NCI-H1417 treated with DMSO at 0.1 percent for 48 hours (cell line): ENCODE results near the gene CCDC69.

Experiments
- DNase-seq: peaks from one replicate; lab custom pipeline; 2025; lab: John Stamatoyannopoulos, UW

CCDC69 gene

DNA sequence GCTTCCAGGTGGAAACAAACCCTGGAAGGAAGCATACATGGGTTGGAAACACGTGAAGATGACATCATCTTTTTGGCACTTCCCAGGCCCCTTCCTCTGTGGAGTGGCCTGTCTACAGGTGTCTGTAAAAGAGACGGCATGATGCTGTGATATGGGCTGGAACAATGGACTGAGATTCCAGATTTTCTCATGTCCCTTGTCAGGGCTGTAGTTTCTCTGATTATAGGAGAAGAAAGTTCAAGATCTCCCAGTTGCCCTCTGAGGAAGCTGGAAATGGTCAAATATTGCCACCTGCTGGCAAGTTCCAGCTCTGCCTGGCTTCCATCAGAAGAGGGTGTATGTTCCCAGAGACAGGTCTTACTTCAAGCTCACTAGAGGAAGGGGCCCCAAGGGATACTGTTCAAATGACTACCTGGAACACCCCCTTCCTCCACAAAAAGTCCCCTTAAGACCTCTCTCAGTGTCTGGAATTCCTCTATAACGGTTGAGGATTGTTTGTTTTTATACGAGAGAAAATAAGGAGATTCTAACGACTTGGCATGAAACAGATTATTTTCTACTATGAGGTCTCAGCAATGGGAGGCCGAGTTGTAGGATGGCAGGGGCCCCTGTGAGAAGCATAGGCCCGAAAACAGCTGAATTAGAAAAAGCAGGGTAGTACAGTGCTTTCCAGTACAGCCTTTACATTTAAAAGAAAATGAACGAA lies 59.1 kb downstream of the CCDC69 start:
- no peak for DNase-seq

DNA sequence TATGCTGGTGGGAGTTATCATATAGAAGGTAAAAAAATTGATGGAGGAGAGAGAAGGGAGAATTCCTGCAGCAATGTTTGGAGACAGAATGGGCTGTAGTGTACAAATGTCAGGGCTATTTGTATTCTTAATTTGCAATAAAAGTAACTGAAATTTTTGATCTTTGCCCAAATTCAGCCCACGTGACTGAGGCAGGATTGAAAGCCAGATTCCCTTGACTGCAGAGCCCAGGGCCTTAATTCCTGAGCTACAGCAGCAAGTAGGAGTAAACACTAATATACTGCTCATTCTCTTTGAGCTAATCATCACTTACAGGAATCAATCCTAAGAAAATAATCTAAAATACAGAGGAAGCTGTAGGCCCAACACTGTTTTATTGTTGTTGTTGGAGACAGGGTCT lies 61.1 kb downstream of the CCDC69 start:
- DNase-seq: no peak

DNA sequence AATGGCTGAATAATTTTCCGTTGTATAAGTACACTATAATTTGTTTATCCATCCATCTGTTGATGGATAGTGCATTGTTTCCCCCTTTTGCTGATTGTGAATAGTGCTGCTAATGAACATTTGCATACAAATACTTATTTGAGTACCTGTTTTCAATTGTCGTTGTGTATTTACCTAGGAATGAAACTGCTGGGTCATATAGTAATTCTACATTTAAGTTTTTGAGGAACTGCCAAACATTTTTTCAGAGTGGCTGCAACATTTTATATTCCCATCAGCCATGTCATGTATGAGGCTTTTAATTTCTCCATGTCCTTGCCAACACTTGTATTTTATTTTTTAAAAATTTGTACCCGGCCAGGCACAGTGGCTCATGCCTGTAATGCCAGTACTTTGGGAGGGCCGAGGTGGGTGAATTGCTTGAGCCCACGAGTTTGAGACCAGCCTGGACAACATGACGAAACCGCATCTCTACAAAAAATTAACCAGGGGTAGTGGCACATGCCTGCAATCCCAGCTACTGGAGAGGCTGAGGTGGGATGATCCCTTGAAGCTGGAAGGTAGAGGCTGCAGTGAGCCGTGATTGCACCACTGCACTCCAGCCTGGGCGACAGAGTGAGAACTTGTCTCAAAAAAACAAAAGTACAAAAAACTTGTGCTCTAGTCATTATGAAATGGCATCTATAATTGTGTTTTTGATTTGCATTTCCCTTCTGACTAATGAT lies 64.1 kb downstream of the CCDC69 start:
- DNase-seq: no peak

DNA sequence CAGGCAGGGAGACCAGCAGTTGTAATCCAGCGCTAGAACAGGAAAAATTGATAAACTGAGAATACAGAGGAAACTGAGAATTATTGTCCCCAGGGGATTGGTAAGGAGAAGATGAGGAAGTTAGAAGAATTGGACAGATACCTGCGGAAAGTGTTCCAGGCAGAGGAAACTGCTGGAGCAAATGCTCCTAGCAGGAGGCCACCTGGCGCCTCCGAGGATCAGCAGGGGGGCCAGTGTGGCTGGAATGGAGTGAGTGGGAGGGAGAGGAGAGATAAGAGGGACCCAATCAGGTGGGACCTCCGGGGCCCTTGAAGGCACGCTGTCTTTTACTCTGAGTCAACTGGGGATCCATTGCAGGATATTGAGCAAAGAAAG lies 65.6 kb downstream of the CCDC69 start:
- DNase-seq: no peak

DNA sequence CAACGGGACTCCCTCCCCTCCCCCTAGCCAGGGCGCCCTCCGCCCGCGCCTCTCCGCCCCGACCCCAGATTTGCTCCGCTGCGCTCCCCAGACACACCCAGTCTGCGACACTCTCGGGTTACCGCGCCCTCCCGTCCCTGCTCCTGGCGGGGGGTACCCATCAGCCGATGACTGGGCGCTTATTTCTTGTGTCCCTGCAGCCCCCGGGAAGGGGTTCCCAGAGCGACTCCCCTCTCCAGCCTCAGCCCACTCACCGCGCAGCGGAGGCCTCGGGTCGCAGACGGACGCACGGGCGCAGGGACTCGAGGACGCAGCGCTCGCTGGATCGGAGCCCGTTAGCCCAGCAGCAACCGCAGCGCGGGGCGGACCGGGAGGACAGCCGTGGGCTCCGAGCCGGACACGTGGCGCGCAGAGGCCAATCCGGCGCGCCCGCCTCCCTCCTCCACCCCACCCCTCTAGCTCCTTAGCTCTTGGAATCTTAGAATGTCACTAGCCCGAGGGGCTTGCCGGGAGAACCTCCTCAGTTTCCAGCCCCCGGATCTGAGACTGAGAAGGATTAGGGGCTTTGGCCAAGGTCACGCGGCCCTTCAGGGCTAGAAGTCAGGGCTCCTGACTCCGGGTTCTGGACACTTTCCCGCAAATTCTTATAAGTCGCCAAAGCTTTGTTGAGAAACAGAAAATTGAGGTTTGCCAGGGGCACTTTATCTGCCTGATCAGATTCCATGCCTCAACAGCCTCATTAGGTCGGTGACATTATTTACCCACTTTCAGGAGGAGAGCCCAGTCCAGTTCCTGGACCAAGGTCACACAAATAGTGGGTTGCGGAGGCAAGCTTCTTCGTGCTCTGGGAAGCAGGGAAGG lies 66.2 kb downstream of the CCDC69 start, which contains the start of gene ANXA6:
TSS of gene ANXA6 (minus strand) at position 354 of the 861 bp plus-strand sequence. CDS start 9,878 bp downstream, outside the sequence.
- DNase-seq: no peak

DNA sequence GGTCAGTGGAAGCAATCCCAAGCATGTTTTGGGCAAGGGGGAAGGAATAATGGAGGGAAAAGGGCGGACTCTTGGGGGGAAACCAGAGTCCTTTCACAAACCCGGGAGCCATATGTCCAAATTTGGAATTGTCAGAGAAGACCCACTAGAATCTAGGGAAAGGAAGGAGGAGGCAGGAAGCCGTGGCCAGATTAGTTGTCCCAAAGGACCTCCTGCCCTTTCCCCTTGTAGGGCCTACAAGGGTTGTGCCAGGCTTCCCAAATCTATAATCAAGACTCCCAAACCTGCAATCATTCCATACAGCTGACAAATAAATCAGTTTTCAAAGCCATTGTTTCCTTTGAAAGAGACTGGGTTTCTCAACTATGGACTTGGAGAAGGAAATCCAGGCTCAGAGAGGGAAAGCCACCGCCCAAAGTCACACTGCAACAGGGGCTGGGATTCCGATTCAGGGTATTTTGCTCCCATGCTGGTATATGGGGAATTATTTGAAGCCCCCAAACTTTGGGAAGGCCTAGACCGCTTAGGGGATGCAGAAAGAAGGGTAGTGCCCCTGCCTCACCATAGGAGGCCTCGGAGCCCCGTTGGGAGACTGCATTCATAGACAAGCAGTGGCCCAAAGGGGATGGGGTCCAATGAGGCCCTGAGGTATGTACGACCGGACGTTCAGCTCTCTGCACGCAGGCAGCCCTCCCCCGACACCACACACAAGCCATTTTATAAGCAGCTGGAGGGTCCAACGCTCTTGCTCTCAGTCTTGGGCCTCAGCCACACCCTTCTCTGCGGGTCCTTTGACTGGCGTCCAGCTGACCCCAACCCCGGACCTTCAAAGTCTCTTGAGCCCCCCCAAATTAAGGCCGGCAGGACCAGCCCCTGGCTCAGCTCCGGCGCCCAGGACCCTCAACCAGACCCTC lies 67.1 kb downstream of the CCDC69 start:
- DNase-seq: no peak

DNA sequence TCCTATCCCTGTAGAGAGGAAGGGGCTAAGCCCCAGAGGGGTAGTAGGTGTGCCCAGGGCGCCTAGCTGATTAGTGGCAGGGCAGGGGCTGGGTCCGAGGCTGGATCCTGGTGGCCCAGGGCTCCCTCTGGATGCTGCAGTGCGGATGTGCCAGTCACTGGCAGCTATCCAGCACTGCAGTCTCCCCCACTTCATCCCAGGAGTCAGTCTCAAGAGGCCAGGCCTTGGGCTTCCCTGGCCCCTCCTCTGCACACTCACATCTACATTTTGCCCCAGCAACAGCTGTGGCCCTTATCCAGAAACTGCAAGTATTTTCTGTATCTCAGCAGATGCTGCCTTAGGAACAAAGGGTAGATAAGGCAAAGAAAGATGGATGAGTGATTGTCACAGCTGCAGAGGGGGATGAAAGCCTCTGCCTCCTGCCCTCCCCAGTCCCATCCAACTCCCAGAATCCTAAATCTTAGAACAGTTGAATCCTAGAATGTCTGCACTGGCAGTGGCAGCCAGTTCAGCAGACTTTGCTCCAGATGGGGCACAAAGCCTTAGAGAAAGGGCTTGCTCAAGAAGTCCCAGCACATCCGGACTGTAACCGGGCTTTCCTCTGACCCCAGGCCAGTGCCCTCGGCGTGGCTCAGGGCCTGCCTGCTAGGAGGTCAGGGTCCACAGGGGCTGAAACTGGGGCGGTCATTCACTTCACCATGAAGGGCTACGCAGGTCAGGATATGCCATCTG lies 68.0 kb downstream of the CCDC69 start:
- DNase-seq: no peak

DNA sequence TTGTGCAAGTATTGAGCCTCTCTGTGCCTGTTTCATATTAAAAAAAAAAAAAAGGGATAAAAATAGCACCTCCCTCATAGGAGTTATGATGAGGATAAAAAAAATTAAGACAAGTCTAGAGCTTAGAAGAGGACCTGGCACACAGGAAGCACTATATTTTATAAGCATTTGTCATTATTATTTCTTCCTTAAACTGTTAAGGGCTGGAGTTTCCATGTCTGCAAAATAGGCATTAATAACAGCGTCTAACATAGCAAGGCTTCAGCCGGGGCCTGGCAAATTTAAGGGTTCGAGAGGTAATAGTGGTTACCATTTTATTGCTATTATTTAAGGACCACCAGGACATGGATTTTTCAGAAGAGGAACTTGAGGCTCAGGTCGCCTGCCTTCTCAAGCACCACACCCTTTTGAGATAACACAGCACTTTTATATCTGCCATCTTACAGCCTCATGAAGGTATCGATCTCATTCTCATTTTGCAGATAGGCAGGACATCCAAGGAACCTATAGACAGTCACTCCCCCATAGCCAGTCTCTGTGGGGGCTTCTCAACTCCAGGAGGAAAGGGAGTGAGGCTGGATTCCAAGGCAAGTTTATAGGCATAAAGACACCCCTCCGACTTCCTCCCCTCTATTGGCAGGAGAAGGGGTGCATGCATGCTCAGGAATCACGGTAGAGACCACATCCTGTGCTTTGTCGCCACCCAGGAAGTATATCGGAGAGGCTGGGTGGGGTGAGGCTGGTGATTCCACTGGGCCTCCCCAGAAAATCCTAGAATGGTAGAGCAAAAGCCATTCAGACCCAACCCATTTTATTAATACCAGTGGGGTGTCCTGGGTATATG lies 68.7 kb downstream of the CCDC69 start:
- DNase-seq: no peak

DNA sequence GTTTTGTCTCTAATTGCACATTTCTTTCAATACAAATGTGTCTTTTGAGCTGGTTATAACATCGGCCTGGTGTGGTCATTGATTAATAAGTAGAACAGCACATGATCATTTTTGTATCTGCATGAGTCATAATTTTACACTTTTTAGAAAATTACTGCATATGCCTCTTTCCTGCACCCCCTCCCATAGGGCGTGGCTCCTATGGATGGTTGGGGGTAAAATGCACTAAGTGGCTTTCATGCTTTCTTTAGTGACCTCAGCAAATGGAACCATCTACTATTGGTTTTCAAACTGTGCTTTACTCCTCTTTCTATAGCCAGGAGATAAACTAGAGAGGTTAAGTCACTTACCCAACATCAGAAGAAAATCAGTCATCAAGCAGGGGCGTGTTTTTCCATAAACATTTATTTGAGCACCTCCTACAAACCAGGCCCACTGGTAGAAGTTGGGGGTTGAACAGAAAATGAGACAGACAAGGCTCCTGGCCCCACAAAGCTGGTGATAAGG lies 70.1 kb downstream of the CCDC69 start:
- no peak for DNase-seq

DNA sequence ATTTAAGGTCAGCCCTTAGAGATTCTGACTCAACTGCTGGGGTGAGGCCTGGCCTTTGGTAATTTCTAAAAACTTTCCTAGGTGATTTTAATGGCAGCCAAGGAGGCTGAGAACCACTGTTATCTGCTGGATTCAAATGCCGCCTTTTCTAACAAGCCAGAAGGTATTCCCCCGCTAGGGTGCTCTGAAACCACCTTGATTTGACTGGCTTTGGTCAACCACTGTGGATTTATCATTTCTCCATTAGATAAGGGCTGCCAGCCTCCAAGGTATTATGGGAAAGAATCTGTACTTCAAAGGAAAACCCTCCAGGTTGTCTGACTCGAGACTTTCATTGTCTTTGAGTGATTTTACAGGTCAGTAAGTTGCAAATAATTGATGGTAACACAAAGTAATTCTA lies 70.6 kb downstream of the CCDC69 start:
- no peak for DNase-seq

DNA sequence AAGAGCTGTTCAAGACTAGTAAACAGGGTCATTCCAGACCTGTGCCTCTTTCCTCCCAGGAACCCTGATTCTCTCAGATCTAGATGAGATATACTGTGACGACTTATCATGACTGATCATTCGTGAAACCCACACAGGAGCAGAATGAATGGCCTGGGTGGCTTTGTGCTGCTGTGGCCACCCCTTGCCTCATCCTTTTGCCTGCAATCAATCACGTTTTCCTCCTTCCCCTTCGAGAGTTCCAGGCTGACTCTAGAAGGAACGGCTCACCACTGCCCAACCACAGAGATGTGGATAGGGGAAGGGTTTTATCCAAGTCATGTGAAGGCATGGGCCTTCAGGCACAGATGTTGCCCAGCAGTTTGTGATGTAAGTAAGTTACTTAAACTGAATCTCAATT lies 72.1 kb downstream of the CCDC69 start:
- DNase-seq: no peak

DNA sequence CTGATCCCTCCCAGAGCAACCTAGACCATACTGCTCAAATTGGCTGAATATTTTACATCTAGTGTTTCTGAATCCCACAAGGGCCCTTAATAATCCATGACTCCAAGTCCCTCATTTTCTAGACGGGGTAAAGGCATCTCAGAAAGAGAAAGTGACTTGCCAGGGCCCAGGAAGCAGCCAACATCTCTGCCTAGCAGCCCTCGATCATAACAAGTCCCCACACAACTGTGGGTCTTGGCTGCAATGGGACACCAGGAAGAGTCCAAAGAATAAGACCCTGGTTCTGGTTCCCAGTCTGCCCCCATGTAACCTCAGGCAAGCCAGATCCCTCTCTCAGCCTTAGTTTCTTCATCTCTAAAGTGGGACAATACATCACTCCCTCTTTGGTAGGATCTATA lies 72.6 kb downstream of the CCDC69 start:
- DNase-seq: no peak

DNA sequence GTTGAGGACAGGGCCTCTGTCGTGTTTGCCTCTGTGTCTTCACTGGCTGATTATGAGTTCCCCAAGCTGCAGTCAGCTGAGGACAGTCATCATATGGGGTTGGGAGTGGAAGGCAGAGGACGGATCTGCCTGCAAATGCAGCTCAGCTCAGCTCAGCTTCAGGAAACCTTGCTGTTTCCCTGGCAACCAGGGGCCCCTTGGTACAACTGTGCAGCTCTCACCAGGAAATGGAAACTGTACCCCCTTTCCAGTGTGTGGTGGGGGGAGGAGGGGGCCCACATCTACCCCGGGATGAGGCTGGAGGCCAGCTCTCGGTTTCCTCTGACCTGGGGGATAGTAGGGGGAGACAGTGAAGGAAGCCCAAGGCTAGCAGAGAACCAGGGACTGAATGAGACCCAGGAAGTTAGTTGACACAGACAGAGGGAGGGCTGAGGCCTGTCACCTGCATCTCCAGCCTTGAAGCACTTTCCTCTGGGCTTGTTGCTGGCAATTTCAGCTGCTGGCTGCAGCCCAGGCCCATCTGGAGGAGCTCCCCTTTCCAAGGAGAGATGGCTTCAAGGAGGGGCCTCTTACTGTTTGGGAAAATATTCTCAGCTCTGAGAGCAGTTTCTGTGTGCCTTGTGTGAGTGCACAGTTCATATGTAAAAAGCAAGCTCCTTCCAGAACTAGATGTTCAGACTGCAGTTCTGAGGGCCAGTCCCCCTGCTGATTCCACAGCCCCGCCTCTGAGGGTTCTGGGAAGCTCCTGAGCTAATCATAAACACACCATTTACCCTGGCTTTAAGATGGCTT lies 73.2 kb downstream of the CCDC69 start:
- no peak for DNase-seq

DNA sequence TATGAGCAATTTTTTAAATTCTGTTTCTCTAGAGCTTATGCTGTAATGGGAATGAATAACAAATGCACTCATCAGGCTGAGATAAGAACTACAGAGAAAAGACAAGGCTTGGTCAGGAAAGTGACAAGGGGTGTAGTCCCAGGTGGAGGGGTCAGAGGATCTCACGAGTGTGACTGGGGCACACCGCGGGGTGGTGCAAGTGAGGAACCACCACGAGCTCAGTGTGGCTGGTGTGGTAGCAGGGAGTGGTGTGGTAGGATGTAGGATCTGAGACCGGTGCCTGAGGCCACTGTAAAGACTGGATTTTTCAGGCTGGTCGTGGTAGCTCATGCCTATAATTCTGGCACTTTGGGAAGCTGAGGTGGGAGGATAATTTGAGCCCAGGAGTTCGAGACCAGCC lies 75.3 kb downstream of the CCDC69 start:
- DNase-seq: no peak

DNA sequence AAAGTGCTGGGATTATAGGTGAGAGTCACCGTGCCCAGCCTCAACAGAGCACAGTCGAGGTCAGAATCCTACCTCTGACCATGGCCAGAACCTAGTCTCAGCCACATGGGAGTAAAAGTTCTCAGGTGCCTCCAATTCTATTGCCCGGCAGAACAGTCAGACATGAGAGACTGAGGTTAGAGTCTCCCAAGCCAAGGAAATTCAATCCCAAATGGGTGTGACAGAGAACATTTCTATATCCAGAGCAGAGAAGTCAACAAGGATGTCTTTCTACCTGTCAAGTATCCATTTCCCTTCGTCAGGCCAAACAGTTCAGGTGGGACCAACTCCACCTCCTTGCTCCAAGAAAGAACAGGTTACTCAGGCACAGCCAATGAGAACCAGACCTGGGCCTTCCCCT lies 76.9 kb downstream of the CCDC69 start:
- DNase-seq: no peak

DNA sequence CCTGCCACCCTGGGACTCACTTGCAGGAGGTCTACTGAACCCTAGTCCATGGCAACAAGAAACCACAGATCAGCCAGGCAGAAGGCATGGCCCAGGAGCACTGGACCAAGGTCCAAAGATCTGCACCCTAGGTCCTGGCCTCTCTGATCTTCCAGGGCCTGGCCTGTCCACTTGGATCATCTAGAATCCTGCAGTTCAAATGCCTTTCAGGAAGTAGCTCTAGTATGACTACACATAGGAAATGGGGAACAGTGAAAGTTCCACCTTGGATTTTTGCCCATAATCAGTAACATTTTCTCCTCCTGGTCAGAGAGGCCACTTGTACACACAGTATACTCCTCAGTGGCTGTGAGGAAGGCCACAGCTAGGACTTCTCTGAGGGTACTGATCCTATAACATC lies 77.8 kb downstream of the CCDC69 start:
- no peak for DNase-seq

DNA sequence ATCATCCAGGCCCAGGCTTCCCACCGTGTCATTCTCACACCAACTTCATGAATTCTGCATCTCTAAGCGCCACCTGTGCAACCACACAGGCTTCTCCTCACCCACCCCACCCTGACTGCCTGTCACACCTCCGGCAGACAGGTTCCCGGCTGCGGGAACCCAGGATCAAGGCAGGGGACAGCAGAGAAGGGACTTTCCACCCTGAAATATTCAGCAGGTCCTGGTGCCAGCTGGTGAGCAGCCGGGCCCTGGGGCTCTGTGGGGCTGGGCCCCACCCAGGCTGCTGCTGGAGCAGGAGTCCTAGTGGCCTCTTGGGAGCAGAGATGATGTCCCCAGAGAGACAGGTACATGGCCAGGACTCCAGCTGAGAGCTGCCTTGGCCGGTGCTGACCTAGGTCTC lies 79.0 kb downstream of the CCDC69 start:
- no peak for DNase-seq

DNA sequence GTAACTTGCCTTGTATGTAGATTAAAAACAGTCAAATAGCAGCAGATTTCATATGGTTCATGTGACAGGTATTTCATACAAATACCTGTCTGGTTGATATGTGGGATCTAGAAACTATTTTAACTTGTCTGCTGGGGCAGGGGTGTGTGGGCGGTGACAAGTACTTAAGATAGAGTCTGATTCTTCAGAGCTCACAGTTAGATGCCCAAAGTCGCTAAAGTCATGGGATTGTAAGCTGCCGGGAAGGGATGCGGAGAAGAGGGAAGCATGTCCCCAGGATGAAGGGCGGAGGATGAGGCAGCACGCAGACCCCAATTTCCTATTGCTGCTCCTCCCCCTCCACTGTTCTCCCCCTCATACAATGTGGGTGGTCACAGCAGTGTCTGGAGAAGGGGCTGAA lies 79.6 kb downstream of the CCDC69 start:
- DNase-seq: no peak

DNA sequence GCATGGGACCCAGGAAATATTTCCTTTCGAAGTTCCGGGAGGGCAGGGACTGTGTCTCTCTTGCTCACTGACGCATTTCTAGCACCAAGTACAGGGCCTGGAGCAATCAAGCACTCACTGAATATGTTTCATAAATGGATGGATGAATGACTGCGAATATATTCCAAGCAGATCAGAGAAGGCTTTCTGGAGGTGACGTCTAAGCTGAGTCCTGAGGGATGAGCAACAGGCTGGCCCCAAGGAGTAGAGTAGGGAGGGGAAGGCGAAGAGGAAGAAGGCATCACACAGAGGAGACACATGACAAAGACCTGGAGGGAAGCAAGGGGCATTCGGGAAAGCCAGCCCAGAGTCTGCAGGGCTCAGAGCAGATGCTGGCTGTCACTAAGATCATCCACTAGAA lies 80.2 kb downstream of the CCDC69 start:
- no peak for DNase-seq
